HG02610 (cell line): ENCODE measurements around the gene BHLHE23.

ENCODE experiments used
- ATAC-seq: cut with Tn5 transposase; IDR thresholded peaks from one replicate; pipeline ENCODE4 v1.9.1; 2021; ENCODE audit warnings: mild to moderate bottlenecking, moderate library complexity; ENCODE audit not compliant: unreplicated experiment

Gene BHLHE23

GRCh38 chr20:62975812-62976508, 30.8 kb downstream of the BHLHE23 start:
- ATAC-seq = no peak

GRCh38 chr20:62975251-62975760, 31.5 kb downstream of the BHLHE23 start:
- ATAC-seq = no peak

- no peak for ATAC-seq
Measured at GRCh38 chr20:62972845-62973745, 33.7 kb downstream of the BHLHE23 start.

GRCh38 chr20:62971950-62972844, 34.6 kb downstream of the BHLHE23 start:
- ATAC-seq = peak; percentile 45

- no peak for ATAC-seq
Measured at GRCh38 chr20:62971211-62971949, 35.4 kb downstream of the BHLHE23 start.

GRCh38 chr20:62970307-62971210, 36.2 kb downstream of the BHLHE23 start:
- no peak for ATAC-seq

- ATAC-seq = no peak
Measured at GRCh38 chr20:62969939-62970306, 36.8 kb downstream of the BHLHE23 start.

GRCh38 chr20:62969179-62969760, 37.5 kb downstream of the BHLHE23 start:
- no peak for ATAC-seq

- no peak for ATAC-seq
Measured at GRCh38 chr20:62968378-62969178, 38.2 kb downstream of the BHLHE23 start.

- ATAC-seq = no peak
Measured at GRCh38 chr20:62967628-62968351, 39.0 kb downstream of the BHLHE23 start.

- no peak for ATAC-seq
Measured at GRCh38 chr20:62967149-62967501, 39.6 kb downstream of the BHLHE23 start.

- ATAC-seq = no peak
Measured at GRCh38 chr20:62966212-62967148, 40.3 kb downstream of the BHLHE23 start.

- ATAC-seq = no peak
Measured at GRCh38 chr20:62965363-62965771, 41.4 kb downstream of the BHLHE23 start.

GRCh38 chr20:62964700-62965099, 42.1 kb downstream of the BHLHE23 start:
- no peak for ATAC-seq

GRCh38 chr20:62963614-62964397, 43.0 kb downstream of the BHLHE23 start:
- no peak for ATAC-seq
